Body of pancreas (tissue), 4 donors: Measurements from ENCODE around the gene WWTR1. TPM values are rescaled to one million over a fixed set of nuclear protein-coding genes. Genes with fewer than 3 reads are reported as not detected.

Experiments used
- ATAC-seq: fragments of 150-250 bp; one replicate; pipeline ENCODE4 v1.9.1; 2016
- DNase-seq, 4 donors: peaks; one replicate each; pipeline ENCODE4 v3.0.0-alpha.2; 2019
- H3K27ac ChIP-seq, 4 donors: fragments of 200-600 bp; sonication (generic); 1 replicate in 3 of 4; 2 replicates in 1 of 4; pipeline versions ENCODE4 v1.5.1 to v1.6.1; 2016 to 2019; ENCODE audit warnings: mild to moderate bottlenecking in 1 of 4, mixed read lengths in 1 of 4, moderate library complexity in 1 of 4
- H3K27me3 ChIP-seq, 2 donors: fragments of 200-600 bp; sonication (generic); one replicate each; pipeline ENCODE4 v1.6.0; 2016; ENCODE audit warnings: mild to moderate bottlenecking in 1 of 2
- H3K36me3 ChIP-seq, 2 donors: fragments of 200-600 bp; sonication (generic); replicated peaks in 1 of 2; 2 replicates each; pipeline ENCODE4 v1.5.1; 2016; ENCODE audit warnings: low read depth in 2 of 2; ENCODE audit not compliant: insufficient read depth in 1 of 2
- H3K4me1 ChIP-seq: fragments of 200-600 bp; sonication (generic); one replicate; pipeline ENCODE4 v1.6.0; 2016
- H3K4me3 ChIP-seq, 2 donors: fragments of 200-600 bp; sonication (generic); 1 replicate in 1 of 2; 2 replicates in 1 of 2; pipeline ENCODE4 v1.5.1; 2016 to 2019
- H3K9me3 ChIP-seq, 3 donors: fragments of 200-600 bp; sonication (generic); 1 replicate in 2 of 3; 2 replicates in 1 of 3; pipeline ENCODE4 v1.5.1; 2016
- CTCF ChIP-seq, 7 experiments: fragments of 450-650 bp in 4 of 7; fragments of 200-600 bp in 3 of 7; sonication (generic) in 3 of 7; IDR thresholded peaks; one replicate each; pipeline ENCODE4 v1.5.1; 2016 to 2019; ENCODE audit warnings: antibody characterized with exemption in 7 of 7
- POLR2A ChIP-seq, 3 donors: fragments of 450-650 bp; IDR thresholded peaks; one replicate each; pipeline ENCODE4 v1.6.1; 2016; ENCODE audit warnings: antibody characterized with exemption in 3 of 3, mild to moderate bottlenecking in 2 of 3
- WGBS, 2 donors: methylation state at CpG; one replicate each; pipeline ENCODE4 v1.1.5; 2017; 5-methylcytosine and 5-hydroxymethylcytosine counted together
- intact Hi-C: fragments of 100-400 bp; cut with DNase I; formaldehyde crosslinking; loops from one replicate; pipeline ENCODE4 v1.15.1; 2023
- total RNA-seq, 2 donors: library from RNA; depleted of rRNA; stranded (reverse); fragments of >200 nt; gene quantifications; one replicate each; pipeline ENCODE4 v1.1.0, GENCODE V29; 2016

The WWTR1 gene
- total RNA-seq, 2 donors from 2014 or later, result 46.2 to 64.3 TPM

GRCh38 chr3:149481491-149481890 is 176.3 kb downstream of the WWTR1 start:
- WGBS, 2 donors, result 58 to 78% methylated on average over 2 of the region's 2 CpGs
- TF ChIP-seq POLR2A (IDR thresholded peaks at IDR 0.05), result no peak
- no peak for TF ChIP-seq CTCF (IDR thresholded peaks at IDR 0.05)
- Histone ChIP-seq H3K27ac (no peak overlapping the region), H3K9me3 (no peaks in the 10 kb centered on the region), H3K27me3 (no peaks in the 10 kb centered on the region), H3K4me3 (no peak overlapping the region), H3K4me1 (peaks cover 18% of the 10 kb centered on the region), H3K36me3 (no peaks in the 10 kb centered on the region)
- ATAC-seq (no peak), DNase-seq (no peak)
- intact Hi-C loops, result loop anchor here (10.0 kb wide), 1 partner anchor 87 kb away; no protein-coding TSS in a partner anchor

- Histone ChIP-seq H3K9me3 (no peaks in the 10 kb centered on the region), H3K4me1 (peaks cover 22% of the 10 kb centered on the region), H3K36me3 (no peaks in the 10 kb centered on the region), H3K27me3 (no peaks in the 10 kb centered on the region), H3K4me3 (no peak overlapping the region), H3K27ac (no peak overlapping the region)
- DNase-seq (no peak), ATAC-seq (no peak)
- intact Hi-C loops, result loop anchor here (10.0 kb wide), 1 partner anchor 86 kb away; no protein-coding TSS in a partner anchor
- TF ChIP-seq CTCF (IDR thresholded peaks at IDR 0.05) (no peak), POLR2A (IDR thresholded peaks at IDR 0.05) (no peak)
- 83 to 85% methylated on average over 3 of the region's 3 CpGs for WGBS, 2 donors
Measured at GRCh38 chr3:149481056-149481455, 176.8 kb downstream of the WWTR1 start.

- Histone ChIP-seq H3K27me3 (no peaks in the 10 kb centered on the region), H3K9me3 (no peaks in the 10 kb centered on the region), H3K4me3 (no peak overlapping the region), H3K27ac (peak overlapping the region; percentile 35 to 68 (median 58)), H3K4me1 (peaks cover 26% of the 10 kb centered on the region), H3K36me3 (no peaks in the 10 kb centered on the region)
- TF ChIP-seq CTCF (IDR thresholded peaks at IDR 0.05) (peak; percentile 64 to 93 (median 89)), POLR2A (IDR thresholded peaks at IDR 0.05) (no peak)
- WGBS, 2 donors, result 52 to 59% methylated on average over 15 of the region's 15 CpGs
- intact Hi-C loops, result loop anchor here (10.0 kb wide), 1 partner anchor 86 kb away; no protein-coding TSS in a partner anchor
- DNase-seq, result peak; percentile 88 to 91 (median 89)
- peak; percentile 98 for ATAC-seq
Measured at GRCh38 chr3:149480326-149481017, 177.4 kb downstream of the WWTR1 start.

GRCh38 chr3:149479621-149480325 is 178.1 kb downstream of the WWTR1 start:
- H3K9me3 ChIP-seq, result no peaks in the 10 kb centered on the region
- H3K4me3 ChIP-seq, result no peak overlapping the region
- intact Hi-C loops, result loop anchor here (10.0 kb wide), 1 partner anchor 85 kb away; no protein-coding TSS in a partner anchor
- ATAC-seq (no peak), DNase-seq (no peak)
- H3K27me3 ChIP-seq, result no peaks in the 10 kb centered on the region
- peak overlapping the region; percentile 35 to 68 (median 58) for H3K27ac ChIP-seq
- H3K4me1 ChIP-seq, result peaks cover 33% of the 10 kb centered on the region
- H3K36me3 ChIP-seq, result no peaks in the 10 kb centered on the region
- TF ChIP-seq CTCF (IDR thresholded peaks at IDR 0.05) (no peak), POLR2A (IDR thresholded peaks at IDR 0.05) (no peak)
- 55 to 60% methylated on average over 14 of the region's 14 CpGs for WGBS, 2 donors
